HS-5 (cell line): ENCODE results near the gene BSX.

Experiments
- DNase-seq: peaks from one replicate; pipeline ENCODE4 v3.0.0-alpha.2; 2012; ENCODE audit warnings: low read depth

Gene BSX

GRCh38 chr11:122981388-122982264, at the start of gene BSX:
TSS of gene BSX (minus strand) at chr11:122981834. CDS start at chr11:122981671, 163 bp downstream.
- no peak for DNase-seq

GRCh38 chr11:123030517-123030916, 48.9 kb upstream of the BSX start:
- DNase-seq: no peak

GRCh38 chr11:123020968-123021367, 39.3 kb upstream of the BSX start:
- DNase-seq: no peak

GRCh38 chr11:123018702-123019101, 37.1 kb upstream of the BSX start:
- no peak for DNase-seq

GRCh38 chr11:123011510-123011909, 29.9 kb upstream of the BSX start:
- no peak for DNase-seq

GRCh38 chr11:123006860-123007542, 25.4 kb upstream of the BSX start:
- DNase-seq: no peak

- no peak for DNase-seq
Observed at GRCh38 chr11:123000721-123001120, 19.1 kb upstream of the BSX start.

GRCh38 chr11:122998727-122999366, 17.2 kb upstream of the BSX start:
- no peak for DNase-seq

- no peak for DNase-seq
Observed at GRCh38 chr11:122995526-122995925, 13.9 kb upstream of the BSX start.

- DNase-seq: no peak
Observed at GRCh38 chr11:122984186-122985011, 2.8 kb upstream of the BSX start.

GRCh38 chr11:122983438-122984185, 2.0 kb upstream of the BSX start:
- no peak for DNase-seq

- DNase-seq: no peak
Observed at GRCh38 chr11:122979815-122980595, 1.6 kb downstream of the BSX start.

- DNase-seq: no peak
Observed at GRCh38 chr11:122979103-122979814, 2.4 kb downstream of the BSX start.

GRCh38 chr11:122978299-122978620, 3.4 kb downstream of the BSX start:
- DNase-seq: no peak

GRCh38 chr11:122977470-122978298, 4.0 kb downstream of the BSX start:
- DNase-seq: no peak

- DNase-seq: no peak
Observed at GRCh38 chr11:122976734-122977469, 4.7 kb downstream of the BSX start.

GRCh38 chr11:122976061-122976733, 5.4 kb downstream of the BSX start:
- no peak for DNase-seq

GRCh38 chr11:122963961-122964360, 17.7 kb downstream of the BSX start:
- DNase-seq: no peak
